ENCODE data around the gene SLC1A2.

The SLC1A2 gene

GRCh38 chr11:35419184-35419829 is at the start of gene SLC1A2:
TSS of gene SLC1A2 (minus strand) at chr11:35419558. CDS start at chr11:35418966, 592 bp downstream.
- DNase-seq (ENCODE audit: low spot score), result peak; percentile 40

GRCh38 chr11:35466058-35466457 is 46.7 kb upstream of the SLC1A2 start:
- DNase-seq (ENCODE audit: low spot score), result no peak

GRCh38 chr11:35464308-35464707 is 45.0 kb upstream of the SLC1A2 start:
- no peak for DNase-seq (ENCODE audit: low spot score)

- no peak for DNase-seq (ENCODE audit: low spot score)
These were observed 44.0 kb upstream of the SLC1A2 start for GRCh38 chr11:35463331-35463751.

- no peak for DNase-seq (ENCODE audit: low spot score)
These were observed 42.7 kb upstream of the SLC1A2 start for GRCh38 chr11:35461917-35462538.

- no peak for DNase-seq (ENCODE audit: low spot score)
These were observed 40.1 kb upstream of the SLC1A2 start for GRCh38 chr11:35459489-35459888.

- DNase-seq (ENCODE audit: low spot score), result no peak
These were observed 39.5 kb upstream of the SLC1A2 start for GRCh38 chr11:35458846-35459245.

GRCh38 chr11:35454362-35454761 is 35.0 kb upstream of the SLC1A2 start:
- no peak for DNase-seq (ENCODE audit: low spot score)

- no peak for DNase-seq (ENCODE audit: low spot score)
These were observed 17.4 kb upstream of the SLC1A2 start for GRCh38 chr11:35436581-35437250.

GRCh38 chr11:35433588-35433987 is 14.2 kb upstream of the SLC1A2 start:
- no peak for DNase-seq (ENCODE audit: low spot score)

GRCh38 chr11:35432464-35432863 is 13.1 kb upstream of the SLC1A2 start:
- DNase-seq (ENCODE audit: low spot score), result no peak

GRCh38 chr11:35427071-35427470 is 7.7 kb upstream of the SLC1A2 start:
- peak; percentile 64 for DNase-seq (ENCODE audit: low spot score)

- DNase-seq (ENCODE audit: low spot score), result no peak
These were observed 7.0 kb upstream of the SLC1A2 start for GRCh38 chr11:35426351-35426750.

GRCh38 chr11:35425603-35426212 is 6.3 kb upstream of the SLC1A2 start:
- no peak for DNase-seq (ENCODE audit: low spot score)

GRCh38 chr11:35424157-35424940 is 5.0 kb upstream of the SLC1A2 start:
- DNase-seq (ENCODE audit: low spot score), result peak; percentile 76

- DNase-seq (ENCODE audit: low spot score), result no peak
These were observed 1.0 kb upstream of the SLC1A2 start for GRCh38 chr11:35420371-35420770.

GRCh38 chr11:35419830-35420333 is 524 bp upstream of the SLC1A2 start:
- DNase-seq (ENCODE audit: low spot score), result no peak

GRCh38 chr11:35418282-35419183 is 825 bp downstream of the SLC1A2 start:
- DNase-seq (ENCODE audit: low spot score), result no peak

- no peak for DNase-seq (ENCODE audit: low spot score)
These were observed 3.9 kb downstream of the SLC1A2 start for GRCh38 chr11:35415487-35415886.

GRCh38 chr11:35414776-35415175 is 4.6 kb downstream of the SLC1A2 start:
- no peak for DNase-seq (ENCODE audit: low spot score)

GRCh38 chr11:35414311-35414710 is 5.0 kb downstream of the SLC1A2 start:
- DNase-seq (ENCODE audit: low spot score), result no peak
